ENCODE data around the gene ARID1A. TPM values are rescaled to one million over a fixed set of nuclear protein-coding genes. Genes with fewer than 3 reads are reported as not detected.
A peak's percentile ranks its signal among the peaks of the same experiment; 100 is the strongest.

Gene ARID1A
- total and polyA plus RNA-seq, 9 of the 15 experiments (the other 6 are each of a cell fraction or from before 2014, with no cell fraction given) = 8.3 to 88.3 (median 22.5) TPM

DNA sequence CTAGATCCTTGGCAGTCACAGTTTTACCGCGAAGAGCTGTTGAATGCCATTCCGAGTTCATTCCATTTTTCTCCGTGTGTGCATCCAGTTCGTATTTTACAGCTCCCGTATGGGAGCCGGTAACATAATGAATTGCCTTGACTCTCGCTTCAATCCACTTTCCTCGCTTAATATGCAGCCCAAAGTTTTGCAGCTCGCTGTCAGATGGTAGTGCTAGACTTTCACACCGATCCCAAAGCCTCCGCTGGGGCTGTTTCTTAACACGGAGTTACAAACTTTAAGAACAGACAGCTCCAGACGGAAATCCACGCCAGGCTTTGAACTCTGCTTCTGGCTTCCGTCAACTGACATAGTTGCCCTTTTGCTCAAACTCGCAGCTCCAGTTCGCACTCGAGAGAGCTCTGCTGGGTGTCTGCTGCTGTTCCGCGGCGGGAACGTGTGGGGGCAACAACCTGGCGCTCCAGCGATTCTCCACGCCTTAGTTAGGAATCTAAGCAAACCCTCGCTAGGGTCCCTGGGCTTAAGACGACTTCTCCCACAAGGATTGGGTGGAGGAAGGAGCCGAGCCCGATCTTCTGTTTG is 3.5 kb upstream of the ARID1A start (continued):
- TF ChIP-seq ZMIZ1 (IDR thresholded peaks at IDR 0.05; ENCODE audit: low read depth in 2 of 2, low read length in 2 of 2) = peak in 1 of 2 experiments; percentile 68; a peak in 1 of 4 replicates
- no peak for TF ChIP-seq CBFA2T2 (conservative IDR thresholded peaks at IDR 0.05)
- no peak for TF ChIP-seq ZNF121 (CRISPR knock-in tag; conservative IDR thresholded peaks at IDR 0.05)
- peak; percentile 86 for TF ChIP-seq E2F1 (CRISPR knock-in tag; IDR thresholded peaks at IDR 0.05)
- peak; percentile 76; the same call in 1 of the 2 replicates for TF ChIP-seq BRD4 (IDR thresholded peaks at IDR 0.05)
- no peak for TF ChIP-seq ZNF766 (CRISPR knock-in tag; conservative IDR thresholded peaks at IDR 0.05)
- TF ChIP-seq HDAC2 (IDR thresholded peaks at IDR 0.05) = no peak; the same call in 1 of the 2 replicates
- TF ChIP-seq NR3C1 (CRISPR knock-in tag; IDR thresholded peaks at IDR 0.05) = no peak
- TF ChIP-seq ZNF311 (CRISPR knock-in tag; IDR thresholded peaks at IDR 0.05) = no peak
- TF ChIP-seq, protein P1, sequence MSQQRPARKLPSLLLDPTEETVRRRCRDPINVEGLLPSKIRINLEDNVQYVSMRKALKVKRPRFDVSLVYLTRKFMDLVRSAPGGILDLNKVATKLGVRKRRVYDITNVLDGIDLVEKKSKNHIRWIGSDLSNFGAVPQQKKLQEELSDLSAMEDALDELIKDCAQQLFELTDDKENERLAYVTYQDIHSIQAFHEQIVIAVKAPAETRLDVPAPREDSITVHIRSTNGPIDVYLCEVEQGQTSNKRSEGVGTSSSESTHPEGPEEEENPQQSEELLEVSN (IDR thresholded peaks at IDR 0.05; ENCODE audit: borderline replicate concordance in 1 of 2, extremely low read depth in 1 of 2, insufficient read depth in 1 of 2, insufficient read length in 1 of 2, low read depth in 1 of 2, low read length in 1 of 2, poor library complexity in 1 of 2, severe bottlenecking in 1 of 2) = peak; percentile 42 to 70
- TF ChIP-seq ETV1 (tag; conservative IDR thresholded peaks at IDR 0.05; ENCODE audit: low read depth) = peak; percentile 75
- TF ChIP-seq ZBTB8A (IDR thresholded peaks at IDR 0.05; ENCODE audit: partially characterized antibody) = no peak
- no peak for TF ChIP-seq ZNF511 (CRISPR knock-in tag; IDR thresholded peaks at IDR 0.05)
- TF ChIP-seq MYC (IDR thresholded peaks at IDR 0.05; ENCODE audit: low read depth, low read length) = peak; percentile 64
- no peak for TF ChIP-seq MYC (CRISPR knock-in tag; IDR thresholded peaks at IDR 0.05; ENCODE audit: borderline replicate concordance, low read depth)
- TF ChIP-seq FIP1L1 (IDR thresholded peaks at IDR 0.05; ENCODE audit: low read depth, low read length, poor library complexity, severe bottlenecking) = no peak
- TF ChIP-seq SP1 (CRISPR knock-in tag; IDR thresholded peaks at IDR 0.05) = no peak; the same call in 1 of the 2 replicates
- no peak for TF ChIP-seq KLF10 (CRISPR knock-in tag; IDR thresholded peaks at IDR 0.05)
- TF ChIP-seq, protein P2, sequence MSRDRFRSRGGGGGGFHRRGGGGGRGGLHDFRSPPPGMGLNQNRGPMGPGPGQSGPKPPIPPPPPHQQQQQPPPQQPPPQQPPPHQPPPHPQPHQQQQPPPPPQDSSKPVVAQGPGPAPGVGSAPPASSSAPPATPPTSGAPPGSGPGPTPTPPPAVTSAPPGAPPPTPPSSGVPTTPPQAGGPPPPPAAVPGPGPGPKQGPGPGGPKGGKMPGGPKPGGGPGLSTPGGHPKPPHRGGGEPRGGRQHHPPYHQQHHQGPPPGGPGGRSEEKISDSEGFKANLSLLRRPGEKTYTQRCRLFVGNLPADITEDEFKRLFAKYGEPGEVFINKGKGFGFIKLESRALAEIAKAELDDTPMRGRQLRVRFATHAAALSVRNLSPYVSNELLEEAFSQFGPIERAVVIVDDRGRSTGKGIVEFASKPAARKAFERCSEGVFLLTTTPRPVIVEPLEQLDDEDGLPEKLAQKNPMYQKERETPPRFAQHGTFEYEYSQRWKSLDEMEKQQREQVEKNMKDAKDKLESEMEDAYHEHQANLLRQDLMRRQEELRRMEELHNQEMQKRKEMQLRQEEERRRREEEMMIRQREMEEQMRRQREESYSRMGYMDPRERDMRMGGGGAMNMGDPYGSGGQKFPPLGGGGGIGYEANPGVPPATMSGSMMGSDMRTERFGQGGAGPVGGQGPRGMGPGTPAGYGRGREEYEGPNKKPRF (IDR thresholded peaks at IDR 0.05; ENCODE audit: low read depth, low read length) = no peak

Measured in K562 (cell line).